HepG2 (cell line): ENCODE measurements around the gene TMTC2. TPM values are rescaled to one million over a fixed set of nuclear protein-coding genes. Genes with fewer than 3 reads are reported as not detected.

Experiments used
- ATAC-seq: fragments of 200-7000 bp; cut with Tn5 transposase; 3 replicates; pipeline ENCODE4 v1.9.1; 2020; ENCODE audit warnings: mild to moderate bottlenecking, moderate library complexity
- BruUV-seq: library from RNA; stranded (reverse); fragments of 400-500 nt; replicated peaks from 2 replicates; lab custom pipeline; 2021; lab: Mats Ljungman, UMichigan
- CTCF ChIA-PET: fragments of 300-600 bp; formaldehyde crosslinking; extraction: SDS; loops from one replicate; lab custom pipeline; 2021; ENCODE audit warnings: low total read pairs, inconsistent platforms, low intra/inter-chr PET ratio; lab: Yijun Ruan, JAX
- POLR2A ChIA-PET: fragments of 350-600 bp; sonication (Branson Sonifier 250); formaldehyde crosslinking; loops from one replicate; lab custom pipeline; 2020; ENCODE audit warnings: antibody characterized with exemption, inconsistent platforms; lab: Yijun Ruan, JAX
- DNase-seq: peaks from one replicate; pipeline ENCODE4 v3.0.0-alpha.2; 2015; ENCODE audit warnings: low spot score
- FAIRE-seq: peaks from 3 replicates; lab custom pipeline; 2011; peaks lifted over from hg19 to GRCh38; lab: Jason Lieb, UNC
- H2AFZ ChIP-seq: one replicate; pipeline ENCODE4 v1.6.1; 2011; ENCODE audit warnings: low read length, inconsistent platforms
- H3K27ac ChIP-seq: fragments of 300-600 bp; 3 replicates; pipeline ENCODE4 v1.8.0; 2011; ENCODE audit warnings: mixed run types, mild to moderate bottlenecking, mixed read lengths, low read length, inconsistent platforms; ENCODE audit not compliant: insufficient read depth; ENCODE audit errors: extremely low read length
- H3K27me3 ChIP-seq, 2 experiments: fragments of 200-600 bp in 1 of 2; 2 replicates in 1 of 2; 3 replicates in 1 of 2; pipeline versions ENCODE4 v1.6.0 to v1.8.0; 2011; ENCODE audit warnings: low read length in 2 of 2, mild to moderate bottlenecking in 2 of 2, moderate library complexity in 2 of 2, inconsistent platforms in 1 of 2; ENCODE audit not compliant: insufficient read depth in 2 of 2, control insufficient read depth in 1 of 2
- H3K36me3 ChIP-seq, 2 experiments: fragments of 200-600 bp in 1 of 2; replicated peaks in 1 of 2; 2 replicates in 1 of 2; 3 replicates in 1 of 2; pipeline versions ENCODE4 v1.5.1 to v1.8.0; 2011; ENCODE audit warnings: low read length in 2 of 2, inconsistent platforms in 1 of 2; ENCODE audit not compliant: insufficient read depth in 2 of 2, control insufficient read depth in 1 of 2
- H3K4me1 ChIP-seq: 2 replicates; pipeline ENCODE4 v1.5.1; 2012; ENCODE audit warnings: low read length, inconsistent platforms; ENCODE audit not compliant: insufficient read depth
- H3K4me2 ChIP-seq: 2 replicates; pipeline ENCODE4 v1.6.0; 2011; ENCODE audit warnings: low read depth, low read length, inconsistent platforms
- H3K4me3 ChIP-seq, 3 experiments: fragments of 200-600 bp in 1 of 3; sonication (generic), shearing (Covaris generic) in 1 of 3; replicated peaks in 1 of 3; 2 replicates each; pipeline ENCODE4 v1.5.1; 2011 to 2016; ENCODE audit warnings: low read length in 3 of 3, inconsistent platforms in 2 of 3, low read depth in 2 of 3, mild to moderate bottlenecking in 2 of 3, control low read depth in 1 of 3, mixed read lengths in 1 of 3; ENCODE audit not compliant: insufficient read depth in 1 of 3
- H3K79me2 ChIP-seq: one replicate; pipeline ENCODE4 v1.6.1; 2011; ENCODE audit warnings: low read length, inconsistent platforms; ENCODE audit not compliant: insufficient read depth
- H3K9ac ChIP-seq: 2 replicates; pipeline ENCODE4 v1.6.0; 2011; ENCODE audit warnings: mild to moderate bottlenecking, low read depth, low read length, inconsistent platforms; ENCODE audit not compliant: insufficient read depth
- H3K9me3 ChIP-seq: 2 replicates; pipeline ENCODE4 v1.5.1; 2012; ENCODE audit warnings: mild to moderate bottlenecking, low read length
- H4K20me1 ChIP-seq: 2 replicates; pipeline ENCODE4 v1.6.0; 2011; ENCODE audit warnings: inconsistent platforms, mild to moderate bottlenecking, low read length, moderate library complexity; ENCODE audit not compliant: insufficient read depth
- ARNT2 ChIP-seq: sonication (generic); formaldehyde crosslinking; IDR thresholded peaks from 2 replicates; pipeline ENCODE4 v1.8.0; 2022; ENCODE audit warnings: mild to moderate bottlenecking, low read depth, missing genetic modification reagents, moderate library complexity
- FOXO4 ChIP-seq: sonication (generic); formaldehyde crosslinking; conservative IDR thresholded peaks from 2 replicates; pipeline ENCODE4 v1.8.1; 2023; ENCODE audit warnings: missing genetic modification reagents
- HOXD1 ChIP-seq: sonication (generic); formaldehyde crosslinking; IDR thresholded peaks from 2 replicates; pipeline ENCODE4 v1.5.0; 2020; ENCODE audit warnings: missing genetic modification reagents
- ISL2 ChIP-seq: sonication (generic); formaldehyde crosslinking; IDR thresholded peaks from 2 replicates; pipeline ENCODE4 v1.5.0; 2020; ENCODE audit warnings: missing genetic modification reagents
- NR2F6 ChIP-seq, 2 experiments: IDR thresholded peaks; 2 replicates each; pipeline ENCODE4 v1.6.1; 2016; ENCODE audit warnings: antibody characterized with exemption in 1 of 2, mild to moderate bottlenecking in 1 of 2
- SATB2 ChIP-seq: sonication (generic); formaldehyde crosslinking; IDR thresholded peaks from 2 replicates; pipeline ENCODE4 v1.5.0; 2020; ENCODE audit warnings: missing genetic modification reagents
- SP5 ChIP-seq: IDR thresholded peaks from 2 replicates; pipeline ENCODE4 v1.6.1; 2016; ENCODE audit warnings: low read depth, borderline replicate concordance
- SRSF4 ChIP-seq: fragments of 200-400 bp; formaldehyde crosslinking; IDR thresholded peaks from one replicate; pipeline ENCODE4 v1.6.1; 2018; ENCODE audit warnings: mild to moderate bottlenecking, low read depth, low read length, moderate library complexity; ENCODE audit not compliant: poor library complexity, severe bottlenecking
- SRY ChIP-seq: sonication (generic); formaldehyde crosslinking; IDR thresholded peaks from 2 replicates; pipeline ENCODE4 v1.8.0; 2022; ENCODE audit warnings: mild to moderate bottlenecking, missing genetic modification reagents
- TBX3 ChIP-seq: fragments of 450-650 bp; IDR thresholded peaks from 2 replicates; pipeline ENCODE4 v1.6.1; 2017; ENCODE audit warnings: antibody characterized with exemption, mild to moderate bottlenecking, inconsistent platforms, borderline replicate concordance
- TP53 ChIP-seq: sonication (generic); formaldehyde crosslinking; conservative IDR thresholded peaks from 2 replicates; pipeline ENCODE4 v1.4.0; 2020; ENCODE audit warnings: missing genetic modification reagents
- ZNF446 ChIP-seq: sonication (generic); formaldehyde crosslinking; IDR thresholded peaks from 2 replicates; pipeline ENCODE4 v1.5.0; 2020; ENCODE audit warnings: mild to moderate bottlenecking, missing genetic modification reagents
- ZNF619 ChIP-seq: sonication (generic); formaldehyde crosslinking; IDR thresholded peaks from 2 replicates; pipeline ENCODE4 v1.4.0; 2020; ENCODE audit warnings: mild to moderate bottlenecking, missing genetic modification reagents
- WGBS: methylation state at CpG from one replicate; pipeline ENCODE4 v1.1.6; 2017; ENCODE audit warnings: low lambda C conversion rate; 5-methylcytosine and 5-hydroxymethylcytosine counted together
- in situ Hi-C: cut with HindIII; loops from 2 replicates; pipeline ENCODE4 v1.10.0; 2017; ENCODE audit warnings: low pct_unique_long_range_greater_than_20kb; ENCODE audit not compliant: extremely low pct_ligation_motif_present
- intact Hi-C: fragments of 100-400 bp; cut with micrococcal nuclease; formaldehyde crosslinking; loops from one replicate; pipeline ENCODE4 v1.10.0; 2022; ENCODE audit not compliant: unreplicated experiment
- polyA plus RNA-seq, 8 experiments: library from polyadenylated mRNA; depleted of rRNA in 3 of 8; stranded (reverse) in 7 of 8; unstranded in 1 of 8; fragments of >200 nt; fragmentation: Illumina TruSeq in 4 of 8; extraction: Trizol in 4 of 8; gene quantifications; 2 replicates each; pipeline versions ENCODE4 v1.2.1 to v1.2.3, GENCODE V29; 2011 to 2016; ENCODE audit warnings: low read depth in 4 of 8, missing spikeins in 1 of 8, mixed read lengths in 1 of 8; ENCODE audit not compliant: insufficient read depth in 1 of 8
- total RNA-seq, 5 experiments: library from RNA; depleted of rRNA; stranded (reverse); fragments of >200 nt; fragmentation: Illumina TruSeq; extraction: Trizol; gene quantifications; 2 replicates each; pipeline ENCODE4 v1.2.3, GENCODE V29; 2016; ENCODE audit warnings: low read depth in 1 of 5
- TF ChIP-seq, protein P1 (sequence below): sonication (generic); formaldehyde crosslinking; IDR thresholded peaks from one replicate; pipeline ENCODE4 v1.5.1; 2020; ENCODE audit warnings: mild to moderate bottlenecking, missing genetic modification reagents; ENCODE audit errors: not compliant biosample characterization

The TMTC2 gene
- total and polyA plus RNA-seq, 2 of the 13 experiments (the other 11 are each of a cell fraction or from before 2014, with no cell fraction given), result 0.55 to 0.63 TPM

DNA sequence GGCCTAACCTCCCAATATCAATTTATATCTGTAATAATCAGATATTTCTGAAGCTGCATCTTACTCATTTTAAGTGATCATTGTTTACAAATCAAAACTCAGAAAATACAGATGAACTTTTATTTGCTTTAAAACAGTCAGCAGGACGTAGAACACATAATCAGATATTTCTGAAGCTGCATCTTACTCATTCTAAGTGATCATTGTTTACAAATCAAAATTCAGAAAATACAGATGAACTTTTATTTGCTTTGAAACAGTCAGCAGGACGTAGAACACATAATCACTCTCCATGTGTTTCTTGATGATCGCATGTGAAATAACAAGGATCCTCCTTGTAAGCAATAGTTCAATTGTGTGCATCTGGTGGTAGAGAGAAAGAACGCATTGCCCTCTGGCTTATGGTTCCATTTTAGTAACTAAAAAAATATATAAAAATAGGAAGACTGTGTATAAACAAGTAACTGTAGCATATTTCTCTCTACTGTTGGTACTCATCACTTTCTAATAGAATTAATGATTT, 15.0 kb upstream of the TMTC2 start:
- no peak overlapping the region for H2AFZ ChIP-seq
- no peaks in the 10 kb centered on the region for H3K36me3 ChIP-seq
- no peak for FAIRE-seq
- no peak overlapping the region for H3K4me2 ChIP-seq
- ATAC-seq, result no peak
- POLR2A ChIA-PET, result no interaction called here
- intact Hi-C loops, result no loop called here
- H3K4me3 ChIP-seq, result no peak overlapping the region
- no peak overlapping the region for H3K9ac ChIP-seq
- no peak for TF ChIP-seq HOXD1
- no peak for TF ChIP-seq SATB2
- TF ChIP-seq ISL2 (CRISPR knock-in tag), result no peak
- TF ChIP-seq SP5, result no peak
- TF ChIP-seq SRSF4, result no peak
- no peak for TF ChIP-seq TP53 (CRISPR knock-in tag)
- TF ChIP-seq TBX3, result no peak
- no peak for TF ChIP-seq ZNF619 (CRISPR knock-in tag)
- TF ChIP-seq FOXO4 (CRISPR knock-in tag), result no peak
- TF ChIP-seq, protein P1, sequence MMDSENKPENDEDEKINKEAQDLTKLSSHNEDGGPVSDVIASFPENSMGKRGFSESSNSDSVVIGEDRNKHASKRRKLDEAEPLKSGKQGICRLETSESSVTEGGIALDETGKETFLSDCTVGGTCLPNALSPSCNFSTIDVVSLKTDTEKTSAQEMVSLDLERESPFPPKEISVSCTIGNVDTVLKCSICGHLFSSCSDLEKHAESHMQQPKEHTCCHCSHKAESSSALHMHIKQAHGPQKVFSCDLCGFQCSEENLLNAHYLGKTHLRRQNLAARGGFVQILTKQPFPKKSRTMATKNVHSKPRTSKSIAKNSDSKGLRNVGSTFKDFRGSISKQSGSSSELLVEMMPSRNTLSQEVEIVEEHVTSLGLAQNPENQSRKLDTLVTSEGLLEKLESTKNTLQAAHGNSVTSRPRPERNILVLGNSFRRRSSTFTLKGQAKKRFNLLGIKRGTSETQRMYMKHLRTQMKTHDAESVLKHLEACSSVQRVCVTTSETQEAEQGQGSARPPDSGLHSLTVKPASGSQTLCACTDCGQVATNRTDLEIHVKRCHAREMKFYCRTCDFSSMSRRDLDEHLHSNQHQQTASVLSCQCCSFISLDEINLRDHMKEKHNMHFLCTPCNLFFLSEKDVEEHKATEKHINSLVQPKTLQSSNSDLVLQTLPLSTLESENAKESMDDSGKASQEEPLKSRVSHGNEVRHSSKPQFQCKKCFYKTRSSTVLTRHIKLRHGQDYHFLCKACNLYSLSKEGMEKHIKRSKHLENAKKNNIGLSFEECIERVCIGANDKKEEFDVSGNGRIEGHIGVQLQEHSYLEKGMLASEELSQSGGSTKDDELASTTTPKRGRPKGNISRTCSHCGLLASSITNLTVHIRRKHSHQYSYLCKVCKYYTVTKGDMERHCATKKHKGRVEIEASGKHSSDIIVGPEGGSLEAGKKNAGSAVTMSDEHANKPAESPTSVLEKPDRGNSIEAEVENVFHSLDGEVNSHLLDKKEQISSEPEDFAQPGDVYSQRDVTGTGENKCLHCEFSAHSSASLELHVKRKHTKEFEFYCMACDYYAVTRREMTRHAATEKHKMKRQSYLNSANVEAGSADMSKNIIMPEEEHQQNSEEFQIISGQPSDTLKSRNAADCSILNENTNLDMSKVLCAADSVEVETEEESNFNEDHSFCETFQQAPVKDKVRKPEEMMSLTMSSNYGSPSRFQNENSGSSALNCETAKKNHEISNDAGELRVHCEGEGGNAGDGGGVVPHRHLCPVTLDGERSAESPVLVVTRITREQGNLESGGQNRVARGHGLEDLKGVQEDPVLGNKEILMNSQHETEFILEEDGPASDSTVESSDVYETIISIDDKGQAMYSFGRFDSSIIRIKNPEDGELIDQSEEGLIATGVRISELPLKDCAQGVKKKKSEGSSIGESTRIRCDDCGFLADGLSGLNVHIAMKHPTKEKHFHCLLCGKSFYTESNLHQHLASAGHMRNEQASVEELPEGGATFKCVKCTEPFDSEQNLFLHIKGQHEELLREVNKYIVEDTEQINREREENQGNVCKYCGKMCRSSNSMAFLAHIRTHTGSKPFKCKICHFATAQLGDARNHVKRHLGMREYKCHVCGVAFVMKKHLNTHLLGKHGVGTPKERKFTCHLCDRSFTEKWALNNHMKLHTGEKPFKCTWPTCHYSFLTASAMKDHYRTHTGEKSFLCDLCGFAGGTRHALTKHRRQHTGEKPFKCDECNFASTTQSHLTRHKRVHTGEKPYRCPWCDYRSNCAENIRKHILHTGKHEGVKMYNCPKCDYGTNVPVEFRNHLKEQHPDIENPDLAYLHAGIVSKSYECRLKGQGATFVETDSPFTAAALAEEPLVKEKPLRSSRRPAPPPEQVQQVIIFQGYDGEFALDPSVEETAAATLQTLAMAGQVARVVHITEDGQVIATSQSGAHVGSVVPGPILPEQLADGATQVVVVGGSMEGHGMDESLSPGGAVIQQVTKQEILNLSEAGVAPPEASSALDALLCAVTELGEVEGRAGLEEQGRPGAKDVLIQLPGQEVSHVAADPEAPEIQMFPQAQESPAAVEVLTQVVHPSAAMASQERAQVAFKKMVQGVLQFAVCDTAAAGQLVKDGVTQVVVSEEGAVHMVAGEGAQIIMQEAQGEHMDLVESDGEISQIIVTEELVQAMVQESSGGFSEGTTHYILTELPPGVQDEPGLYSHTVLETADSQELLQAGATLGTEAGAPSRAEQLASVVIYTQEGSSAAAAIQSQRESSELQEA (CRISPR knock-in tag), result no peak
- TF ChIP-seq ARNT2 (CRISPR knock-in tag), result no peak
- TF ChIP-seq ZNF446 (CRISPR knock-in tag), result no peak
- TF ChIP-seq NR2F6 (IDR thresholded peaks at IDR 0.05), result no peak
- no peak for TF ChIP-seq NR2F6 (CRISPR knock-in tag; IDR thresholded peaks at IDR 0.05)
- no peak for TF ChIP-seq SRY
- no peaks in the 10 kb centered on the region for H3K27me3 ChIP-seq
- BruUV-seq, result no TSS peak
- H3K4me1 ChIP-seq, result no peaks in the 10 kb centered on the region
- 16% methylated on average over 4 of the region's 4 CpGs for WGBS
- no peaks in the 10 kb centered on the region for H3K79me2 ChIP-seq
- no peak overlapping the region for H3K27ac ChIP-seq
- no peaks in the 10 kb centered on the region for H3K9me3 ChIP-seq
- DNase-seq, result no peak
- no peaks in the 10 kb centered on the region for H4K20me1 ChIP-seq
- CTCF ChIA-PET, result no interaction called here
- in situ Hi-C loops, result no loop called here
